ENCODE data around the gene SLC35D3.

DNA sequence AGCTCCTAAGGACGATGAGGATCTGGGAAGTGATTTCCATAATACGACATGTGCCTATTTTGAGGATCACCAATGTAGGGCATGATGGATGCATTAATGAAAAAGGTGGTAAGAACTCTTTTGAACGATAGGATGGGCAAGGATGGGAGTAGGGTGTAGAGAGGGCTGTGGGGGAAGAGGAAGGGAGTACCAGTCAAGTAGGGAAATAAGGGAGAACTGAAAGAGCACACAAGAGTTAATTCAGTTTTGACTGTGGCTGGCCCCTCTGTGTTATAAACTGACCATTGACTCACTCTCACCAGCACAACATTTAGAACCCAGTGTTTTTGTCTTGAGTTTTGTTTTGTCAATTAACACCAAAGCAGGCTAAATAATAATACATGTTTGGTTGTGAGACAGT is 33.0 kb downstream of the SLC35D3 start:
- TF ChIP-seq, protein P1, sequence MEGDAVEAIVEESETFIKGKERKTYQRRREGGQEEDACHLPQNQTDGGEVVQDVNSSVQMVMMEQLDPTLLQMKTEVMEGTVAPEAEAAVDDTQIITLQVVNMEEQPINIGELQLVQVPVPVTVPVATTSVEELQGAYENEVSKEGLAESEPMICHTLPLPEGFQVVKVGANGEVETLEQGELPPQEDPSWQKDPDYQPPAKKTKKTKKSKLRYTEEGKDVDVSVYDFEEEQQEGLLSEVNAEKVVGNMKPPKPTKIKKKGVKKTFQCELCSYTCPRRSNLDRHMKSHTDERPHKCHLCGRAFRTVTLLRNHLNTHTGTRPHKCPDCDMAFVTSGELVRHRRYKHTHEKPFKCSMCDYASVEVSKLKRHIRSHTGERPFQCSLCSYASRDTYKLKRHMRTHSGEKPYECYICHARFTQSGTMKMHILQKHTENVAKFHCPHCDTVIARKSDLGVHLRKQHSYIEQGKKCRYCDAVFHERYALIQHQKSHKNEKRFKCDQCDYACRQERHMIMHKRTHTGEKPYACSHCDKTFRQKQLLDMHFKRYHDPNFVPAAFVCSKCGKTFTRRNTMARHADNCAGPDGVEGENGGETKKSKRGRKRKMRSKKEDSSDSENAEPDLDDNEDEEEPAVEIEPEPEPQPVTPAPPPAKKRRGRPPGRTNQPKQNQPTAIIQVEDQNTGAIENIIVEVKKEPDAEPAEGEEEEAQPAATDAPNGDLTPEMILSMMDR (IDR thresholded peaks at IDR 0.05; ENCODE audit: low read depth, low read length, poor library complexity, severe bottlenecking), result no peak
- no peak for TF ChIP-seq EZH2phosphoT487 (IDR thresholded peaks at IDR 0.05; ENCODE audit: borderline replicate concordance, low read length)
